IMR-90 (cell line): ENCODE measurements around the gene DENND1B. TPM values are rescaled to one million over a fixed set of nuclear protein-coding genes. Genes with fewer than 3 reads are reported as not detected.

Experiments
- ATAC-seq: fragments of 200-7000 bp; cut with Tn5 transposase; 2 replicates; pipeline ENCODE4 v1.9.1; 2020; ENCODE audit warnings: low read depth, mild to moderate bottlenecking, moderate library complexity
- BruUV-seq: library from RNA; stranded (reverse); fragments of 400-500 nt; replicated peaks from 2 replicates; lab custom pipeline; 2021; lab: Mats Ljungman, UMichigan
- CTCF ChIA-PET: fragments of 300-600 bp; formaldehyde crosslinking; extraction: SDS; loops from one replicate; lab custom pipeline; 2021; ENCODE audit warnings: antibody characterized with exemption; lab: Yijun Ruan, JAX
- POLR2A ChIA-PET: fragments of 300-600 bp; sonication (Branson Sonifier 250); formaldehyde crosslinking; loops from one replicate; lab custom pipeline; 2022; ENCODE audit warnings: antibody characterized with exemption; ENCODE audit not compliant: unreplicated experiment; lab: Charles Lee
- DNase-seq: peaks from one replicate; pipeline ENCODE4 v3.0.0; 2013
- H2AFZ ChIP-seq: replicated peaks from 2 replicates; pipeline ENCODE3; 2013; ENCODE audit warnings: low read length, mild to moderate bottlenecking; ENCODE audit not compliant: poor library complexity
- H2AK5ac ChIP-seq: 2 replicates; pipeline ENCODE4 v1.6.1; 2013; ENCODE audit warnings: low read depth, low read length, inconsistent platforms
- H2AK9ac ChIP-seq: replicated peaks from 2 replicates; pipeline ENCODE3; 2013; ENCODE audit warnings: mild to moderate bottlenecking, low read depth, low read length, moderate library complexity; ENCODE audit not compliant: poor library complexity
- H2BK120ac ChIP-seq: 2 replicates; pipeline ENCODE4 v1.6.1; 2013; ENCODE audit warnings: low read depth, low read length, inconsistent platforms
- H2BK15ac ChIP-seq: 3 replicates; pipeline ENCODE4 v1.6.1; 2013; ENCODE audit warnings: low read depth, low read length, inconsistent platforms
- H2BK20ac ChIP-seq: 2 replicates; pipeline ENCODE4 v1.6.1; 2013; ENCODE audit warnings: low read depth, mild to moderate bottlenecking, inconsistent platforms, low read length, moderate library complexity
- H2BK5ac ChIP-seq: 2 replicates; pipeline ENCODE4 v1.6.1; 2013; ENCODE audit warnings: mild to moderate bottlenecking, low read depth, low read length, inconsistent platforms; ENCODE audit not compliant: poor library complexity, severe bottlenecking
- H3K14ac ChIP-seq: replicated peaks from 2 replicates; pipeline ENCODE4 v1.6.1; 2013; ENCODE audit warnings: low read depth, low read length, inconsistent platforms
- H3K18ac ChIP-seq: 2 replicates; pipeline ENCODE4 v1.6.1; 2013; ENCODE audit warnings: low read depth, low read length, control low read depth
- H3K23ac ChIP-seq: 2 replicates; pipeline ENCODE4 v1.6.1; 2013; ENCODE audit warnings: low read depth, low read length, inconsistent platforms
- H3K27ac ChIP-seq: 2 replicates; pipeline ENCODE4 v1.5.1; 2013; ENCODE audit warnings: mild to moderate bottlenecking, control low read depth, low read length; ENCODE audit not compliant: insufficient read depth
- H3K27me3 ChIP-seq: 2 replicates; pipeline ENCODE4 v1.6.1; 2013; ENCODE audit warnings: low read length; ENCODE audit not compliant: control insufficient read depth, insufficient read depth
- H3K36me3 ChIP-seq: 2 replicates; pipeline ENCODE4 v1.6.1; 2013; ENCODE audit warnings: low read length, mixed read lengths; ENCODE audit not compliant: control insufficient read depth, insufficient read depth
- H3K4ac ChIP-seq: 2 replicates; pipeline ENCODE4 v1.6.1; 2013; ENCODE audit warnings: low read depth, low read length, inconsistent platforms
- H3K4me1 ChIP-seq: 2 replicates; pipeline ENCODE4 v1.6.1; 2013; ENCODE audit warnings: low read length, mixed read lengths; ENCODE audit not compliant: control insufficient read depth, insufficient read depth
- H3K4me2 ChIP-seq: 2 replicates; pipeline ENCODE4 v1.6.1; 2013; ENCODE audit warnings: low read depth, mild to moderate bottlenecking, control low read depth, low read length, moderate library complexity
- H3K4me3 ChIP-seq: 2 replicates; pipeline ENCODE4 v1.5.1; 2013; ENCODE audit warnings: low read depth, mild to moderate bottlenecking, control low read depth, low read length, moderate library complexity; ENCODE audit not compliant: insufficient read depth
- H3K56ac ChIP-seq: 2 replicates; pipeline ENCODE4 v1.6.1; 2013; ENCODE audit warnings: low read length, inconsistent platforms; ENCODE audit not compliant: insufficient read depth; ENCODE audit errors: extremely low read depth
- H3K79me1 ChIP-seq, 2 experiments: 2 replicates each; pipeline ENCODE4 v1.6.1; 2013; ENCODE audit warnings: low read length in 2 of 2, inconsistent platforms in 1 of 2, low read depth in 1 of 2
- H3K9ac ChIP-seq: 2 replicates; pipeline ENCODE4 v1.6.1; 2013; ENCODE audit warnings: low read depth, low read length, control low read depth
- H3K9me1 ChIP-seq: 2 replicates; pipeline ENCODE4 v1.6.1; 2013; ENCODE audit warnings: low read length, inconsistent platforms; ENCODE audit not compliant: insufficient read depth
- H3K9me3 ChIP-seq: 2 replicates; pipeline ENCODE4 v1.6.1; 2013; ENCODE audit warnings: low read length; ENCODE audit not compliant: control insufficient read depth, insufficient read depth
- H4K20me1 ChIP-seq: 2 replicates; pipeline ENCODE4 v1.6.1; 2013; ENCODE audit warnings: low read length, inconsistent platforms; ENCODE audit not compliant: insufficient read depth
- H4K5ac ChIP-seq: 2 replicates; pipeline ENCODE4 v1.6.1; 2013; ENCODE audit warnings: mild to moderate bottlenecking, low read depth, low read length, control low read depth
- H4K8ac ChIP-seq, 2 experiments: 2 replicates each; pipeline ENCODE4 v1.6.1; 2013; ENCODE audit warnings: low read depth in 2 of 2, low read length in 2 of 2, control low read depth in 1 of 2, inconsistent platforms in 1 of 2
- H4K91ac ChIP-seq: 2 replicates; pipeline ENCODE4 v1.6.1; 2013; ENCODE audit warnings: low read depth, low read length, inconsistent platforms; ENCODE audit not compliant: insufficient read depth
- CEBPB ChIP-seq: IDR thresholded peaks from 2 replicates; pipeline ENCODE4 v1.6.1; 2012; ENCODE audit warnings: low read depth, low read length, improper control_type of control experiment
- MAZ ChIP-seq: IDR thresholded peaks from 2 replicates; pipeline ENCODE4 v1.6.1; 2012; ENCODE audit warnings: low read depth, mild to moderate bottlenecking, low read length, improper control_type of control experiment, moderate library complexity, borderline replicate concordance
- WGBS, 2 experiments: methylation state at CpG; one replicate each; pipeline versions ENCODE4 v1.1.5 to v1.1.7; 2013; ENCODE audit warnings: missing lambda C conversion rate in 2 of 2; ENCODE audit not compliant: insufficient read length in 1 of 2; ENCODE audit errors: extremely low coverage in 2 of 2; 5-methylcytosine and 5-hydroxymethylcytosine counted together
- dilution Hi-C: fragments of 300-500 bp; cut with HindIII; formaldehyde crosslinking; loops from one replicate; pipeline ENCODE4 v1.14.3; 2018; ENCODE audit warnings: low sequenced_read_pairs; ENCODE audit not compliant: unreplicated experiment
- in situ Hi-C: fragments of 300-500 bp; cut with MboI; formaldehyde crosslinking; loops from 3 replicates; pipeline ENCODE4 v1.14.3; 2019; ENCODE audit warnings: low sequenced_read_pairs, inconsistent platforms, mixed read lengths
- intact Hi-C: fragments of 100-400 bp; cut with micrococcal nuclease; formaldehyde crosslinking; loops from 2 replicates; pipeline ENCODE4 v1.10.0; 2022
- polyA plus RNA-seq, 3 experiments: library from polyadenylated mRNA; depleted of rRNA; stranded (reverse); fragments of >200 nt; gene quantifications; 2 replicates each; pipeline ENCODE4 v1.2.3, GENCODE V29; 2012; ENCODE audit warnings: low replicate concordance in 1 of 3
- total RNA-seq: library from RNA; depleted of rRNA; stranded (reverse); fragments of >200 nt; gene quantifications from 2 replicates; pipeline ENCODE4 v1.2.3, GENCODE V29; 2012

Gene DENND1B
- total and polyA plus RNA-seq, 2 of the 4 experiments (the other 2 are of a cell fraction): 4.0 to 24.2 TPM

- no peaks in the 10 kb centered on the region for H4K20me1 ChIP-seq
- no peak overlapping the region for H2BK15ac ChIP-seq
- no peak overlapping the region for H3K14ac ChIP-seq
- H4K8ac ChIP-seq: no peak overlapping the region
- no peak overlapping the region for H4K5ac ChIP-seq
- dilution Hi-C loops: no loop called here
- H3K9me1 ChIP-seq: no peaks in the 10 kb centered on the region
- no peak overlapping the region for H2BK20ac ChIP-seq
- no peak overlapping the region for H2AFZ ChIP-seq
- H3K9ac ChIP-seq: no peak overlapping the region
- no peak overlapping the region for H2AK9ac ChIP-seq
- no peak overlapping the region for H3K4ac ChIP-seq
- no peak overlapping the region for H3K27ac ChIP-seq
- peaks cover 0 to 10% of the 10 kb centered on the region in 2 experiments; a peak in 3 of 4 replicates for H3K79me1 ChIP-seq
- no peak overlapping the region for H3K18ac ChIP-seq
- intact Hi-C loops: no loop called here
- TF ChIP-seq CEBPB: peak; percentile 25; the same call in 1 of the 2 replicates
- no peak for TF ChIP-seq MAZ
- POLR2A ChIA-PET: no interaction called here
- no peak overlapping the region for H3K4me3 ChIP-seq
- H2AK5ac ChIP-seq: no peak overlapping the region
- in situ Hi-C loops: no loop called here
- no peaks in the 10 kb centered on the region for H3K9me3 ChIP-seq
- peaks cover 7% of the 10 kb centered on the region for H3K4me1 ChIP-seq
- peak overlapping the region; percentile 4; the same call in 1 of the 2 replicates for H3K23ac ChIP-seq
- H3K4me2 ChIP-seq: peak overlapping the region; percentile 61; the same call in 1 of the 2 replicates
- no peak overlapping the region for H2BK120ac ChIP-seq
- BruUV-seq: no TSS peak
- H2BK5ac ChIP-seq: no peak overlapping the region
- H3K56ac ChIP-seq: no peak overlapping the region
- no CpG with 5 or more reads among the region's 1 CpG for WGBS, 2 experiments
- H3K27me3 ChIP-seq: no peaks in the 10 kb centered on the region
- no peaks in the 10 kb centered on the region for H3K36me3 ChIP-seq
- no peak overlapping the region for H4K91ac ChIP-seq
- ATAC-seq (peak; percentile 61), DNase-seq (peak; percentile 76)
- CTCF ChIA-PET: no interaction called here
Measured at GRCh38 chr1:197671140-197671539, 104.1 kb downstream of the DENND1B start.
